CD4-positive, alpha-beta T cell treated with Interleukin-15 for 4 hours (primary cell): Measurements from ENCODE around the gene CSGALNACT2.
"Not testable (repeated sequence)": the region's sequence is repeated elsewhere in the genome, so short reads cannot be mapped to it uniquely, and the experiment has no call there.

Source experiments
- DNase-seq: peaks from one replicate; pipeline ENCODE4 v3.0.0-alpha.2; 2020; ENCODE audit warnings: low spot score

CSGALNACT2 gene

GRCh38 chr10:43216931-43217562, 78.8 kb downstream of the CSGALNACT2 start:
- no peak for DNase-seq

- no peak for DNase-seq
Observed at GRCh38 chr10:43217563-43218205, 79.4 kb downstream of the CSGALNACT2 start.

DNA sequence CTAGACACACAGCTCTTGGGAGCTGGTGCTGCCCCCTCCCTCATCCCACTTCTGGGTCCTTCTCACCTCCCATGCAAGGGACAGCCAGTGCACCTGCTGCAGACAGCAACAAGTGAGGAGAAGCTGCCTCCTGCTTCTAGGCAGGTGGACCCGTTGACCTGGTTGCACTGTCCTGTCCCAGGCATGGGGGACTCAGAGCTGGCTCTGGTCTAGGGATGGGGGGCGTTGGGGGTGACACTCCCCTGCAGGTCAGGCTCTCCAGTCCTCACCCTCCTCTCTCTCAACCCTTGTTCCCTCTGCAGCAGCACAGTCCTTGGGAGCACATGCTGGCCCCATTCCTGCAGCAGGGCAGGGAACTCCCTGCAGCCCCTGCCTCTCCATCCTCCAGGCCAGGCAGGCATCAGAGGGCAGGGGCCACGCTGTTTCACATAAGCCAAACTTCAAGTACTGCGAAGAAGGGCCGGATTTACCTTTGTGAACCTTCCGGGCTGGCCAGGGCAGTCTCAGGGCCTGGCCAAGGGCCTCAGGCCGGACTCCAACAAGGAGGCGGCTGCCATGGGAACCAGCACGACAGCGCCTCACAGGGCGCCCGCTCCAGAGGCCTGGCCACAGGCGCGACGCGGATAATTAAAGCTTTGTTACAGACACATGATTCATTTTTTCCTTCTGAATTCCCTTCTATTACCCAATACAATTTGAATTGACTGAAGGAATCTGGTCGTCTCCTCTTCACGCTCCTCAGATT, 80.1 kb downstream of the CSGALNACT2 start:
- no peak for DNase-seq

DNA sequence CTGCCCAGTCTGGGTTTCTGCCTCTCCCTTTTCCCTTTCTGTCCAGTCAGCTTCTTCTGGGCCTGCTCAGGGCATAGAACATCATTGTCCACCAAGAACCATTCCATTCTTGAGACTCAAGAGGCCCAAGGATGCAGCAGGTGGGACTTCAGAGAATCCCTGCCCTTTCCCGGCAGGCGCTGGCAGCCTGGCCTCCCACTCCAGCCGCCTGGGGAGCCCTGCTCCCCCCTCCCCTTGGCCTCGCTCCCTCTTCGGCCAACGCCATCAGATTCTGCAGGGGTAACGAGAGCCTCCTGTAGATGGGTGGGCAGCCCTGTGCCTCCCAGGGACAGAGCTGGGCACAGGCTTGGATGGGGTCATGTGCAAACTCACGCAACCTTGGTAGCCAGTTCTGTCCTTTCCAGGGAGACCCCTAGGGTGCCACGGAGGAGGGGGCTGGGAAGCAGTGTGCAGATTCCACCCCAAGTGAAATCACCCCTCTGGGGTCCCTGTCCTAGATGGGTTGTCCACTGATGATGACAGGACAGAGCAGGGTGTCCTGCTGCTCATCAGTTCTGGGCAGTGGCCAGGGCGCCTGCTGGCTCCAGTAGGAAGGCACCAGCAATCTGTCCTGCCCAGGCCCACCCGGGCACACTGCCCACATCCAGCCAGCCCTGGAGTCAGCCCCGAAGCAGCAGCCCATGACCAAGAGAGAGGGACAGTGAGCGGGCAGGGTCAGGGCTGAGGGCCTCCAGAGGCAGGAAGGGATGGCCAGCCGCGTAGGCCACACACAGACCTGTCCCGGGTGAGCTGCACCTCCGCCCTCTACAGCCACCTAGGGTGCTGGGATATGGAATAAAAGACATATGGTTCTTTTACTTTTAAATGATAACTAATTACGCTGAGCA, 80.9 kb downstream of the CSGALNACT2 start:
- DNase-seq, result no peak

GRCh38 chr10:43219848-43220247, 81.6 kb downstream of the CSGALNACT2 start:
- no peak for DNase-seq

DNA sequence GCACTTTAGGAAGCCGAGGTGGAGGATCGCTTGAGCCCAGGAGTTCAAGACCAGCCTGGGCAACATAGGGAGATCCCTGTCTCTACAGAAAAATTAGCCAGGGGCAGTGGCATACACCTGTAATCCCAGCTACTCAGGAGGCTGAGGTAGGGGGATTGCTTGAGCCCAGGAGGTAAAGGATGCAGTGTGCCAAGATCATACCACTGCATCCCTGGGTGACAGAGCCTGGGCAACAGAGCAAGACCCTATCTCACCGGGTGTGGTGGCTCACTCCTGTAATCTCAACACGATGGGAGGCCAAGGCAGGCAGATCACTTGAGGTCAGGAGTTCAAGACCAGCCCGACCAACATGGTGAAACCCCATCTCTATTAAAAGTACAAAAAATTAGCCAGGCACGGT, 82.0 kb downstream of the CSGALNACT2 start:
- DNase-seq, result not testable (repeated sequence)

GRCh38 chr10:43220657-43221418, 82.6 kb downstream of the CSGALNACT2 start:
- DNase-seq, result no peak

- no peak for DNase-seq
Observed at GRCh38 chr10:43221419-43222209, 83.4 kb downstream of the CSGALNACT2 start.

DNA sequence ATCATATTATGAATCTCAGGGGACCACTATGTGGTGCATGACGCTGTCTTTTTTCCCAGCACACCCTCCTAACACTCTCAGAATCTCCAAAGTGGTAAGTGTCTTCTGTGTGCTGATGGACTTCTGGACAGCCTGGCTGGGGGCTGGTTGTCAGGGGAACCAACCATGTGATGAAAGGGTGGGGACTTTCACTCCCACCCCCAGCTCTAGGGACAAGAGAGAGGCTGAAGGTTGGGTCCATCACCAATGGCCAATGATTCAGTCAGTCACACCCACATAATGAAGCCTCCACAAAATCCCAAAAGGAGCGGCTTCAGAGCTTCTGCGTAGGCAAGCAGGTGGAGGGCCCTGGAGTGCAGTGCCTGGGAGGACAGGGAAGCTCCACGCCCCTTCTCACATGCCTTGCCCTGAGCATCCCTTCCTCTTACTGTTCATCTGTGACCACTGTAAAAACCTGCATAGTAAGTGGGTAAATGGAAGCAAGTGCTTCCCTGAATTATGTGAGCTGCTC, 84.0 kb downstream of the CSGALNACT2 start:
- no peak for DNase-seq

GRCh38 chr10:43223056-43223455, 84.8 kb downstream of the CSGALNACT2 start:
- DNase-seq, result no peak

DNA sequence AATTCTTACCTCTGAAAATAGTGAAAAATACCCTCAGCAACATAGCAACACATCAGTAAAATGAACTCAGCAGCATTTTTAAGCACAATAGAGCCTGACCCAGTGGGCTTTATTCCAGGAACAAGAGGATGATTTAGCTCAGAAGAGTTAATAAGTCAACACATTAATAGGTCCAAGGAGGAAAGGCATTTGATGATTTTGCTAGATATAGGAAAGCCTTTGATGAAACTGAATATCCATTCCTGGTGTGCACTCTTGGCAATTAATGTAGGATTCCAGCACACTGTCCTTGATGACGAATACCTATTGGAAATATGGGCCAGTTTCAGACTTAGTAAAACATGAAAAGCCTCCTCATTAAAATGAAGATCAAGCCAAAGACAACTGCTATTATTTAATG, 86.1 kb downstream of the CSGALNACT2 start:
- no peak for DNase-seq

- DNase-seq, result no peak
Observed at GRCh38 chr10:43225004-43225786, 87.0 kb downstream of the CSGALNACT2 start.

DNA sequence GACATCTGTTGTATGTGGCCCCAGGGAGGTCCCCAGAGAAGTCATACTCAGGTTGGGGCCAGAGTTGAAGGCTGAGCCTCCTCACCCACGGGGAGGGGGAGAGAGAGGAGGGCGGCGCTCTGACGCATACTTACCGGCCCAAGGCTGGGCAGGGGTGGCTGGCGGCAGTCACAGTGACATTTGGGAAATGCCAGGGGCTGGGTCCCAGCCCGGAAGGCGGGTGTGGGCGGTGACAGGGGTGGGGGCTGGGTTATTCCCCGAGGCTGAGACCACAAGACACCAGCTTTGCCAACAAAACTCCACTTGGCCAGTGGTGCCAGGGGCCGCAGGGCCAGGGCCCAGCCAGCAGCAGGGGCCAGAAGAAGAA, 87.5 kb downstream of the CSGALNACT2 start:
- peak; percentile 51 for DNase-seq

DNA sequence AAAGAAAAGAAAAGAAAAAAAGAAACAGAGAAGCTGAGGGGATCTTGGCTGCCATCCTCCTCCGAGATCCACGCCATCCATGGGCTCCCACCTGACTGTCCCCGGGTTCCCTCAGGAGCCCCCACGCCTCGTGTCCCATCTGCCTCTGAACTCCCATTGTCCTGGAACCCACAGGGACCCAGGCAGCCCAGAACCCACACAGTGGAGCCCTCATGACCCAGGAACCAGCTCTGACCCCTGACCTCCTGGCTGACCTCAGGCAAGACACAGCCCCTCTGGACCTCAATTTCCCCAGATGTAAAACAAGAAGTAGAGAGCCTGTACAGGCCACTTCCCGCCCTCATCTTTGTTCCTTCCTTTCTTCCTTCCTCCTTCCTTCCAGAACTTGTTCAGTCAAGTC, 88.2 kb downstream of the CSGALNACT2 start:
- DNase-seq, result no peak

- DNase-seq, result no peak
Observed at GRCh38 chr10:43226851-43227845, 88.9 kb downstream of the CSGALNACT2 start.

DNA sequence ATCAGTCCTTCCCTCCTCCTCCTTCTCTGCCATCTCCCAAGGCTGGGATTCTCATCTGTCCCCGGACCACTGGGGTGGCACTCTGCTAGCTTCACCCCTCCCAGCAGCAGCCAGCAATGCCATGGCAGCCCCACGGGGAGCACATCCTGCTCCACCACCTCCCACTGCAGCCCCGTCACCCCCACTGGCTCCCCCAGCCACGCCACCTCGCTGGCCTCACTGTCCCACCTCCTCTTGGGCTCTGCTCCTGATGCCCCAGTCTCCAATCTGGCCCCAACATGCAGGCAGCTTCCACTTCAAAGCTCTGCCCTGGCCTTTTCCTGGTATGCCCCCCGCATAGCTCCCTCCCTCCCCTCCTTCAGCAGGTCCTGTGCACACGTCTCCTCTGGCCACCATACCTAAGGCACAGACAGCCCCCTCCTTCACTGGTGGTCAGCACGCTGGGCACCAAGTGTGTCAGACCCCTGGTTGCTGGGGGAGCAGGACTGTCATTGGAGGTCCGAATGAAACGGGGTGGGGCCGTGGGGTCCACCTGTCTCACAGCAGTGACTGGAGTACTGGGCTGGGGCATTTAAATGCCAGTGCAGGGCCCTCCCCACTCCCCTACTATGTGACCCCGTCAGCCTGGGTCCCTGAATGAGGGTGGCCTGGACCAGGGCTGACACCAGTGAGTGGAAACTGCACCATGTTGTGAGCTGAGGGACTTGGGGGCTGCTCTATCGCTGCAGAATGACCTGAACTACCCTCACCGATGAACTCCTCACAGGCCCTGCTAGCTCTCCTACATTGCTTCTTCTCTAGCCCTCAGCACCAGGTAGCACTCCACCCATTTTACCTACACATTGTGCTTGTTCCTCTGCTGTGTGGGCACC, 89.9 kb downstream of the CSGALNACT2 start:
- DNase-seq, result no peak

DNA sequence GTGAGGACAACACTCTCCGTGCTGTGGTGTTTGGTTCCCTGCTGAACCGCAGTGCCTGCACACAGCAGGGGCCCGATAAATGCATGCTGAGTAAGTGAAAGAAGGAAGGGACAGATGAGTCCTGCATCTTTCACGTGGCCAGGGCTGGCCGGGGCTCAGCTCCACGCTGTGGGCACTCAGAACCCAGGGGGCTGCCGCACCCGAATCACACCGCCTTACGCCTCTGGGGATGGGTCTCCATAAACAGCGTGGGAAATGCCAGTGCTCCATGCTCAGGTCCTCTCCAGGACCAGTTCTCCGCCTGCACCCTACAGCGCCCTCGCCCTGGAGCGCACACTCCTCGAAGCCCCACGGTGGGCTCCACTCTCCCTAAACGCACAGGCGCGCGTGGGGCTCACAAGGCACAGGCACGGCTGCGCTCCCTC, 90.5 kb downstream of the CSGALNACT2 start:
- DNase-seq, result no peak
